NCI-H2081 treated with DMSO at 0.1 percent for 48 hours (cell line): Measurements from ENCODE around the gene HJURP.

Source experiments
- DNase-seq: peaks from one replicate; lab custom pipeline; 2025; lab: John Stamatoyannopoulos, UW

The HJURP gene

DNA sequence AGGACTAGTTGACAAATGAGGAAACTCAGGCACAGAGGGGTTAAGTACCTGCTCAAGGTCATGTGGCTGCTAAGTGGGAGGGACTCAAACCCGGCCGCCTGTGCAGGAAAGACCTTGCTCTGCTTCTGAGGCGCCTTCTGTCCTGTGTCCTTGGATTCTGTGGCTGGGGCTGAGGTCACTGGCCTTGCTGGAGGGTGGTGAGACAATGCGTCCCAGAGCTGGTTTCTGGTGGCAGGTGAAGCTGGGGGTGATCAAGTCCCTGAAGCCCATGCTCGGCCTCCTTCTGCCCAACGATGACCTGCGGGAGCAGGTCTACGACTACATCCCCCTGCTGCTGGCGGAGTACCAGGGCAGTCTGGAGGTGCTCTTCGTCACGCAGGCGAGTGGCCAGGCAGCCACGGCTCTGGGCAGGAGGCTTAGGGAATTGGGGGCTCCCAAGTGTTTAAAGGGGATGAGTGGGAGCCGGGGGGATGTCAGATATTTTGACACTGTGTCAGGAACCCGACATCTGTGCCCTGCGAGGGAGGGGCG lies 60.1 kb downstream of the HJURP start:
- DNase-seq, result no peak

- DNase-seq, result no peak
Observed at GRCh38 chr2:233793465-233794127, 60.7 kb downstream of the HJURP start.

DNA sequence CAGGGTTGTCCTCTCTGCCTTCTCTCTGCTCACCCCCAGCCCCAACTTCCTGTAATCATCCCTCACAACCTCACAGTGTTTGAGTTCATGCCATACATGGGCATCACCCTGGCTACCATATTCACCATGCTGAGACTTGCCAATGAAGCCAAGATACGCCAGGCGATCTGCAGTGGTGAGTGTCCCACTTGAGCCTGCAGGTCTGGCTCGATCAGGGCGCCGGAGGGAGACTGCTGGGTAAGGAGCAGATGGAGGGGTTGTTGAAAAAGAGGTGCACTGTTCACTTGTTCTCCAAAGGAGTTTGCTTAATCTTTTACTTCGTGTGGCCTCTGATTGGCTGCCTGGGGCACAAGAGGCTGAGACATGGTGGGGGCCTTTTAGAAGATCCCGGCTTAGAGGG lies 61.6 kb downstream of the HJURP start:
- DNase-seq, result no peak

DNA sequence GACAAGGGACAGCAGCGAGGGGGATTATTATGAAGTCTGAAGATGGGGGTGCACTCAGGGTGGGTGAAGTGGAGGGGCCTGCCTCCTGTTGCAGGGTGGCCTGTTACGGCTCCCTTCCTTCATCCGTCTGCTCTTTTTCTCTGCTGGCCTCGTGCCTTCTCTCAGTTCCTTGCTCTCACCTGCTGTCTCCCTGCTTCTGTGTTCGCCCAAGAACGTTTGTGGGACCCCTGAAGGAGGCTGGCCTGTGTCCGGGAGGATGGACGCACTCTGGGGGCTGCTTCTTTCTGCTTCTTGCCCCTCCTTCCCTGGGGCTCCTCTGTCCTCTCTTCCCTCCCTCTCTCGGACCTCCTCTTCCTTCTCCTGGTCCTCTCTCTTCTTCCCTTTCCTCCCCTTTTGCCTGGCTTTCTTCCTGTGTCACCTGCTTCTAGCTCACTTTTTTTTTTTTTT lies 62.4 kb downstream of the HJURP start:
- DNase-seq, result no peak

DNA sequence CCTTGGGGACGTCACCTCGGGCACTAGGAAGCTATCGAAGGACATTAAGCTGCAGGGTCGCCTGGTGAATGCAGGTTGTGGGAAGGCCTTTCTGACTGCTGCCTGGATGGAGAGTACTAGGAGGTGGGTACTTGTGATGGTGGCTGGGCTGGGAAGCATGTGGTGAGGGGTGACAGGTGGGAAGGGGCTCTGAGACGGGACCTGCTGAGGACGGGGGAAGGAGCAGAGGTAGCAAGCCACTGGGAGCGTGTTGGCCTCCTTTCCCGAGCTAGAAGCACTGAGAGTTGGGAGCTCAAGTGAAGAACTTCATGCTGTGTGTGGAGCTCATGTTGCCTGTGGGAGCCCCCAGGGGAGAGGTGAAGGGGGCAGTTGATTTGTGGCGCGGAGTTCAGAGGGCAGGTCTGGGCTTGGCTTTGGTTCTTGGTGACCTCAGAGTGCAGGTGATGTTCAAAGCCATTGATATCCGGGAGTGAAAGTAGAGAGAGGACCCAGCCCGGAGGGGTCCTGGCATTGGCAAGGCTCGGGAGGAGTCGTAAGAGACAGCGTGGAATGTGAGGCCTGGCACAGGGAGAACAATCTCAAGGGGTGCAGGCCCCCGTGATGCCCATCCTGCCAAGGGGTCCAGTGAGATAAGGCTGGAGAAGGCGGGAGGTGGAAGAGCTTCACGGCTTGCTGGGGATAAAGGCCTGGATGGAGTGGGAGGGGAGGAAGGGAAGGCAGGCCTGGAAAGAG lies 63.0 kb downstream of the HJURP start:
- DNase-seq, result no peak

DNA sequence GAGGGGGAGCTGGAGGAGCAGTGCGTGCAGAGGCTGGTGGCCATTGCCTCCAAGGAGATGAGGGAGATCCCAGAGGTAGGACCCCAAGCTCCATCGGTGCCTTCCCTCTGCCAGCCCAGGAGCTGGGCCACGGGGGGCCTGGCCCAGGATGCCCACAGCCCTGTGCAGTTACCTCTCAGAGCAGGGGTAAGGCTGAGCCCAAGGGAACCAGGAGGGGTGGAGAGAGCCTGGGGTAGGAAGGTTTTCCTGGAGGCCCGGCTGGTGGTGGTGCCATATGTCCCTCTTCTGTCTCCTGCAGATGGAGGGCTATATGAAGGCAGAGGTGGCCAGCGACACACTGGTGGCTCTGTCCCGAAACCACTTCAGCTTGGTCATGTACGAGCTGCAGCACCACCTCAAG lies 64.8 kb downstream of the HJURP start:
- no peak for DNase-seq
